ENCODE data around the gene YPEL4. TPM values are rescaled to one million over a fixed set of nuclear protein-coding genes. Genes with fewer than 3 reads are reported as not detected.
A peak's percentile ranks its signal among the peaks of the same experiment; 100 is the strongest.

The YPEL4 gene
- total RNA-seq, 1 experiment from 2014 or later: 0.04 TPM

DNA sequence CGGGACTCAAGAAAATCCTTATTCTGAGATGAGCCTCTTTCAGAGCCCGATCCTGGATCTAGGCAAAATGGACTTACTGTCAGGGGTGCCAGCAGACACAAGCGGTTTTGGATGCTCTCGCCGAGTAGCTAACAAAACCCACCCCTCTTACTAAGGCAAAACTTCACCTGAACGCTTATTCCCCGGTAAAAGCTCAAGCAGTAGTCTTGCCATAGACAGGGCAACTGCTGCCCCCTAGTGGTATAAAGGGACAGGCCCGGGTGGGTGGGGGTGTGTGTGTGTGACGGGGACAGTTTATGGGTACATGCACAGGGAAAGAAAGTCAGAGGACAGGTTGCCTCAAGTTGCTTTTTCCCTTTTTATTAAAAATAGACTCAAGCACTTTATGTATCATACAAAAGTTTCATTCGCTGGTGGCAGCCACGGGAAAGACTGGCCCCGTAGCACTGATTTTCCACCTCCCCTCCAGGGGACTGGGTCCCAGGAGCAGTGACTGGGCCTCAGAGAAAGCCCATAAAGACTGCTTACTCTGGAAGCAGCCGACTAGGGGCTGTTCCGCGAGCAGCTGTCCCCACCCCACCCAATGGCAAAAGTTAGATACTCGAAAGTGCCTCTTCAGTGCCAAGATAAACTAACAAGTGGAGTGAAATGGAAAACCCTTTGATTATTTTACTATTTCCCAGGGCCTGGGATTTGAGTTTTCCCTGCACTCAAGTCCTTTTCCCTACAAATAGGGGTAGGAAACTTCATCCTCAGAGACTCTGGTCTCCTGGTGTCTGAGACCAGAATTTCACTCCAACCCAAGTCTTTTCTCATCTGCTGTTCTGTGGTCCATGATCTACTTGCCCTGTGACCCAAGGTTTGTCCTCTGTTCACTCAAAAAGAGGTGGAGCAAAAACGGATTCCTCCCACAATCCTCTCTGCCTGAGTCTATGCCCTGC is 4.7 kb downstream of the YPEL4 start:
- H3K36me3 ChIP-seq: peaks cover 15% of the 10 kb centered on the region
- no peaks in the 10 kb centered on the region for H3K27me3 ChIP-seq
- peaks cover 39% of the 10 kb centered on the region for H3K4me1 ChIP-seq
- no peak overlapping the region for H3K27ac ChIP-seq
- no peak overlapping the region for H3K4me3 ChIP-seq
- peak; percentile 81 to 86 for DNase-seq
- no peaks in the 10 kb centered on the region for H3K9me3 ChIP-seq (replicated peaks)

DNA sequence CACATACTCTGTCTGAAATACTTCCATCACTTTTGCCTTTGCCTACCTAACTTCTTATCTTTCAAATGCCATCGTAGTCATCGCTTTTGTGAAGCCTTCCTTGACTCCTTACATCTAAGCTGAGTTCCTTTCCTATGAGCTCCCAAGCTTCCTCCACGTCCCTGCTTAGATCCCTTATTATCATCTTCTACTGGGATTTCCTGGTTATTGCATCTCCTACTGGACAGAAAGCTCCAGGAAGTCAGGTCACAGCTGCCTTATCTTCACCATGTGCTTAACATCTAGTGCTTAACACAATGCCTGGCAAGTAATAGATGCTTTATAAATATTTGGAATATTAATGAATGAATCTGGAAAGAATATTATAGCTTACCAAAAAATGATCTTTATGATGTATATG is 5.9 kb downstream of the YPEL4 start:
- Histone ChIP-seq H3K4me3 (no peak overlapping the region), H3K4me1 (peaks cover 33% of the 10 kb centered on the region), H3K27me3 (no peaks in the 10 kb centered on the region), H3K9me3 (replicated peaks) (no peaks in the 10 kb centered on the region), H3K36me3 (peaks cover 15% of the 10 kb centered on the region), H3K27ac (no peak overlapping the region)
- no peak for DNase-seq

DNA sequence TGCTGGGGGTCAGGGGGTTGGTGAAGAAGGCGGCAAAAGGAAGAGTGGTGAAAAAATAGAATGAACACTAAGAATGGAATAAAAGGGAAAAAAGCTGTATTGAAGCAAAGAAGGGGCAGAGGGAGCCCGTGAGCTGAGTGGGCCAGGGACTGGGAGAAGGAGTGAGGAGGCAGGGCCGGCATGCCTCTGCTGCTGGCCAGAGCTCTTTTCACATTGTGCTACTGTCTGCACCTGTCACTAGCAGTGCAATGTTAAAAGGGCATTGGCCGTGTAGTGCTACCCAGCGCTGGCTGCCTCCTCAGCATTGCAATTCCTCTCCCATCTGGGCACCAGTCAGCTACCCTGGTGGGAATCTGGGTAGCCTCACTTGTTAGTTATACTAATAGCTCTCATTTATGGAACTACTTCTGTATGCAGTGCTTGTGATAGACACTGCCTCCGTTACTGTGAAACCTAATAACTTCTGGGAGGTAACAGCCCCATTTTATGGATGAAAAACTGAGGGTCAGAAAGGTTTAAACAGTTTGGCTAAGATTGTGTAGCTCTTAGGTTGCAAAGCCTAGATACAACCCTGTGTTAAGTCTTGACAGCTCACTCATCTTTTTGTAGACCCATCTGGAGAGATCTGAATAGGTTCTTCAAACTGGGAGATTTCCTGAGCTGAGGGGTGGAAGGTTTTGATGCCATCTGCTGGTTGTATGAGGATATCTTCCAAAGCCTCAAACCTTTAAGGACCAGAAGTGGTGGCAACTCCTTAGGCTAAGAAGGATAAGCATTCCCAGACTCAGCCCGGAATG is 8.5 kb downstream of the YPEL4 start:
- DNase-seq: peak in 1 of 2 experiments; percentile 64
- Histone ChIP-seq H3K4me3 (no peak overlapping the region), H3K27ac (no peak overlapping the region), H3K36me3 (peaks cover 21% of the 10 kb centered on the region), H3K9me3 (replicated peaks) (no peaks in the 10 kb centered on the region), H3K27me3 (no peaks in the 10 kb centered on the region), H3K4me1 (peaks cover 20% of the 10 kb centered on the region)

DNA sequence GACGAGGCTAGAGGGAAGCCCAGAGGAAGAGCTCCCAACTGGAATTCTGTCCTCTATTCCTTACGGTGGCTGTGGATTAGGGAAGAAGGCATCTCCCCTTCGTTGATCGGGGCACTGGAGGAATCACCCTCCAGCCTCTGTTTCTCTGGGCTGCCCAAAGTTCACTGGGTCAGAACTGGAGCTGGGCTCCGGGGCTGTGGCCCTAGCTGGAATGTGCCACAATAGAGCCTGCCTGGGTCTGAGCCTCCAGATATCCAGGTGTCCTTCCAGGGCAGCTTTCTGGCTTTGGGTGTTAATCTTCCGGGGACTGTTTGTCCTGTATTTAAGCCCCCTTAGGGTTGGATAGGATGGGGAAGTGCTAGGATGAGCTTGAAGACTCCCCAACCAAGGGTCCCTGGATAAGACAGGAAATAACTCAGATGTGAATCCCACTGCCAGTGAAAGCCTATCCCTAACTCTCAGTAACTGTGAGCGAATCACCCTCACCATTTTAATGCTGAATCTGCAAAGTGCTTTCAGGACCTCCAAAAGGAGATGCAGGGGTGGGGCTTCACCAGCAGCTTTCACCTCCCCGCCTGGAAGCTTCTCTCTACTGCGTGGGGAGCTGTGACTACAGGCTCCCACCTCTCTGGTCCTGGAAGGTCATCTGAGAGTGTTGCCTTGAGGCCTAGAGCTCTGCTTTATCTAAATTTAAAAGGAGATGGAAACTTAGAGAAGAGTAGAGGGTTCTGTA is 9.5 kb downstream of the YPEL4 start:
- Histone ChIP-seq H3K36me3 (peaks cover 21% of the 10 kb centered on the region), H3K9me3 (replicated peaks) (no peaks in the 10 kb centered on the region), H3K4me1 (peaks cover 20% of the 10 kb centered on the region), H3K27me3 (no peaks in the 10 kb centered on the region), H3K27ac (no peak overlapping the region), H3K4me3 (no peak overlapping the region)
- no peak for DNase-seq

DNA sequence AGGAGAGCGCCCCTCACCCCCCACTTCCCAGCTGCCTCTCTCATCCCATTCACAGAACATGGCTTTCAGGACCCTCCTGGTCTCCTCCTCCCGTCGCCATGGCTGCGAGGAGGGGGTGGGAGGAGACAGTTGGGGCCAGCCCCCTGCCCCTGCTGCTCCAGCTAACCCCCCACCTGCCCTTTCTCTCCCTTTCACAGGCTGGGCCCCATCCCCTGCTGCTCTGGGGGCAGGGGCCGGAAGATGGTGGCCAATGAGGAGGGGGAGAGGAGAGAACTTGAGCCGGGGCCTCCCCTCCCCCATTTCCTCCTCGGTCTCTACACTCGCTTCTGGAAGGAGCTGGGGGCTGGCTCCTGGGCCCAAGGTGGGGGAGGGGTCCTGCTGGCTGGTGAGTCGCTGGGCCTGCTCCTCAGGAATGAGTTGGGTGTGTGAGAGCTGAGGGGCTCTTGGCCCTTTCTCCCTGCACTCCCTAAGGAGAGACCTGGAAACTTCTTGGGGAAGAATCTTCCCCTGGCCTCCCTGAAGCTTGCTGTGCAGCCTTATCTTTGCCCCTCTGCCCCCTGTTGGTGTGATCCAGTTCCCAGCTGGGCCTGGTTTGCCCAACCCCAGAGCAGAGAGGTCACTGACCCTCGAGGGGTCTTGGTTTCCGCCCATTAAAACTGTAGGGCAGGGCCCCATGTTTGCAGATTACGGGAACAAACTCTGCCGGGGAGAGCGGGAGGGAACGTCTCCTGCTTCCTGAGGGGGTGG is 10.2 kb downstream of the YPEL4 start:
- Histone ChIP-seq H3K27me3 (no peaks in the 10 kb centered on the region), H3K4me1 (peaks cover 15% of the 10 kb centered on the region), H3K36me3 (peaks cover 21% of the 10 kb centered on the region), H3K9me3 (replicated peaks) (no peaks in the 10 kb centered on the region), H3K4me3 (peak overlapping the region; percentile 99), H3K27ac (peak overlapping the region; percentile 100)
- DNase-seq: peak; percentile 64 to 76

DNA sequence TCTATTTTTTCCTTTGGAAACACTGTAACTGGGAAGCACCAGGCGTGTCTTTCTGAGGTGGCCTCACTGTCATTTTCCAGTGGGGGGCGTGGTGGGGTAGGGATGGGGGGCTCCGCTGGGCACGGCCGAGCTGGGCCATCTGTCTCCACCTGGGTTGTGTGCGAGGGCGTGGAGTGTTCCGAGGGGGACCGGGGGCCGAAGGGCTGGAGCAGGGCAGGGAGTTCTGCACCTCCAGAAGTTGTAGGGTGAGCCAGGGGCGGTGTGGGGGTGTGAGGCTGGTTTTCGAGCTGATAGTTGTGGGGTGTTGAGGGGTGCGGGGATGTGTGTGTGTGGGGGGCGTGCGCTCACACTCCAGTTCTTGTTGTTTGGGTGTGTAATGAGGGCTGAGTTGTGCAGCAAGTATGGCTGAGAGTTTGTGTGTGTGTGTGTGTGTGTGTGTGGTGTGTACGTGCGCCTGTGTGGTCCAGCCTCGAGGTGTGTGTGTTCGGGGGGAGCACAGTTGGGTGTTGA is 10.8 kb downstream of the YPEL4 start:
- peaks cover 21% of the 10 kb centered on the region for H3K36me3 ChIP-seq
- H3K9me3 ChIP-seq (replicated peaks): no peaks in the 10 kb centered on the region
- peaks cover 15% of the 10 kb centered on the region for H3K4me1 ChIP-seq
- no peaks in the 10 kb centered on the region for H3K27me3 ChIP-seq
- H3K27ac ChIP-seq: peak overlapping the region; percentile 100
- DNase-seq: peak in 1 of 2 experiments; percentile 29
- peak overlapping the region; percentile 99 for H3K4me3 ChIP-seq

DNA sequence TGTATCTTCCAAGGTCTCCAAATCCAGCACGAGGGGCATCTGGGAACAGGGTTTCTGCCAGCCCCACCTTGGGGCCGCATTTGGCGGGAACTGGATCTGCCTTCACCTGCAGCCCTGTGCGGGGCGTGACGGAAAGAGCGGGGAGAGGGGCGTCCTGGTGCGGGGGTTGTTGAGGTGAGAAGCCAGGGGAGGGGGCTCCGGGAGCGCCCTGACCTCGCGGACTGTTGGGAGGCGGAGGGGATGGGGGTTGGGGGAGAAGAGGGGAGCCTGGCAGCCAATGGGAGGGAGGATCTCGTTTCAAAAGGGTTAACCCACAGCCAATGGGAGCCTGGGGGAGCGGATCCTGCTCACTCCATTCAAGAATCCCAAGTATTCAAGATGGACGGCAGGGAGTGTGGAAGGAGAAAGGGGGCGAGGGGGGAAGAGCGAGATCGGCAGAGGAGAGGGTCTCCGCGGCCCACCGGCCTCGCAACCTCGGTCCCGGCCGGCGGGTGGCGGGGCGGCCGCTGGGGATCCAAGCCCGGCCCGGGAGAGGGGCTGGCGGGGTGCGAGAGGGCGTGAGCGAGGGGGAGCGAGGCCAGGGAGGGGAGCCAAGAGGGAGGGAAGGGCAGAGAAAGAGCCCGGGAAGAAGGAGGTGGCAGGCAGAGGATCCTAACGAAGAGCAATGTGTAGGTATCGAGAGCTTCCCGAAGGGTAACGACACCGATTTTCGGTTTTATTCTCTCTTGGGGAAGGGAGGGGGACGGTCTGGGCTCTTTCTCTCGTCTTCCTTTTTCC is 11.5 kb downstream of the YPEL4 start:
- DNase-seq: peak; percentile 95 to 97
- Histone ChIP-seq H3K9me3 (replicated peaks) (no peaks in the 10 kb centered on the region), H3K27ac (peak overlapping the region; percentile 100), H3K4me3 (peak overlapping the region; percentile 99), H3K36me3 (peaks cover 21% of the 10 kb centered on the region), H3K4me1 (peaks cover 15% of the 10 kb centered on the region), H3K27me3 (no peaks in the 10 kb centered on the region)

DNA sequence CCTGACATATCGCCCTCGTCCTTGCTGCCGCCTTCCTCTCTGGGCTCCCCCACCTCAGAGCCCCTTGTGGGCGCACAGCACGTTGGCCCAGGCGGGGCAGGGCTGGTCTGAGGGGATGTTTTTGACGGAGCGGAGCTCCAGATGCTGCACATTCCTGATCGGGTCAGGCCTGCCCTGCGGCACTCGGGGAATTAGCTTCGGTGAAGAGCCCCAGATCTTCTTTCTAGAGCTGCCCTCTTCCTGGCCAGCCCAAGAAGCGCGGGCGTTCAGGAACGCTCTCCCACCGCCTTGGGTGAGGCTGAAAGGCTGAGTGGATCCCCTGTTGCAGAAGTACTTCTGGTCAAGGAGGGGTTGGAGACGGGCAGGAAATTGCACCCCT is 12.1 kb downstream of the YPEL4 start:
- peak overlapping the region; percentile 100 for H3K27ac ChIP-seq
- DNase-seq: peak; percentile 95

DNA sequence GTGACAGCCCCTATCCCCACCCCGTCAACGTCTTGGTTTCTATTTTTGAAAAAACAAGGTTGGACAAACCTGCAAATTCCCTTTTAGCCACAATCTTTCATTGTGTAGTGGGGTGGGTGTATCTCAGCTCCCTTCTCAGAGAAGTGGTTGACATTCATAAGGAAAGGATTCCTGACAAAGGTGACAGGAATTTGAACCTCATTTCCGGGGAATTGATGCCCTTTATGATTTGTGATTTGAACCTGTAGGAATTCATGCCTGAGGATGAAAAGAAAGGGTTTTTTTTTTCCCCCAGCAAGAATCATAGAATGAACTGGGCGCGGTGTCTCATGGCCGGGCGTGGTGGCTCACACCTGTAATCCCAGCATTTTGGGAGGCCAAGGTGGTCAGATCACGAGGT is 14.5 kb downstream of the YPEL4 start:
- Histone ChIP-seq H3K4me3 (no peak overlapping the region), H3K27me3 (no peaks in the 10 kb centered on the region), H3K27ac (no peak overlapping the region), H3K36me3 (peaks cover 5% of the 10 kb centered on the region), H3K9me3 (replicated peaks) (no peaks in the 10 kb centered on the region), H3K4me1 (peaks cover 21% of the 10 kb centered on the region)
- no peak for DNase-seq

More for the DNA sequence above, 12.1 kb downstream of the YPEL4 start:
- H3K36me3 ChIP-seq: peaks cover 21% of the 10 kb centered on the region
- H3K27me3 ChIP-seq: no peaks in the 10 kb centered on the region
- no peaks in the 10 kb centered on the region for H3K9me3 ChIP-seq (replicated peaks)
- H3K4me3 ChIP-seq: peak overlapping the region; percentile 99
- H3K4me1 ChIP-seq: peaks cover 15% of the 10 kb centered on the region

DNA sequence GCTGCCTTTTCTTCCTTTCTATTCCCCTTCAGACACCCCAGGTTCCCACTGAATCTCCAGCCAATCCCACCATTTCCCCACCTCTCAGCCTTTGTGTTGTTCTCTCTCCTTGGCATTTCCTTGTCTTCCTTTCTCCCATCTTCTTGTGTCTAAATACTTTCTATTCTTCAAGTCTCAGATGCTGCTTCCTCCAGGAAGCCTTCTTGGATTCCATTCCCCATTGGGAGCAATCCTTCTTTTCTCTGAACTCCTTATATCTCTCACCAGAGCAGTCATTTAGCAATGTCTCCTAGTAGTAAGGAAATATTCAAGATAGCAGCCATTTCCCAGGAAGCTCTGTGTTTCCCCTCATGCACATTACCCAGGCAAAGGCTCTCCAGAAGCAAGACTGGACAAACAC is 15.4 kb downstream of the YPEL4 start:
- Histone ChIP-seq H3K9me3 (replicated peaks) (no peaks in the 10 kb centered on the region), H3K27me3 (no peaks in the 10 kb centered on the region), H3K4me3 (no peak overlapping the region), H3K36me3 (peaks cover 5% of the 10 kb centered on the region), H3K4me1 (peaks cover 23% of the 10 kb centered on the region), H3K27ac (no peak overlapping the region)
- no peak for DNase-seq

DNA sequence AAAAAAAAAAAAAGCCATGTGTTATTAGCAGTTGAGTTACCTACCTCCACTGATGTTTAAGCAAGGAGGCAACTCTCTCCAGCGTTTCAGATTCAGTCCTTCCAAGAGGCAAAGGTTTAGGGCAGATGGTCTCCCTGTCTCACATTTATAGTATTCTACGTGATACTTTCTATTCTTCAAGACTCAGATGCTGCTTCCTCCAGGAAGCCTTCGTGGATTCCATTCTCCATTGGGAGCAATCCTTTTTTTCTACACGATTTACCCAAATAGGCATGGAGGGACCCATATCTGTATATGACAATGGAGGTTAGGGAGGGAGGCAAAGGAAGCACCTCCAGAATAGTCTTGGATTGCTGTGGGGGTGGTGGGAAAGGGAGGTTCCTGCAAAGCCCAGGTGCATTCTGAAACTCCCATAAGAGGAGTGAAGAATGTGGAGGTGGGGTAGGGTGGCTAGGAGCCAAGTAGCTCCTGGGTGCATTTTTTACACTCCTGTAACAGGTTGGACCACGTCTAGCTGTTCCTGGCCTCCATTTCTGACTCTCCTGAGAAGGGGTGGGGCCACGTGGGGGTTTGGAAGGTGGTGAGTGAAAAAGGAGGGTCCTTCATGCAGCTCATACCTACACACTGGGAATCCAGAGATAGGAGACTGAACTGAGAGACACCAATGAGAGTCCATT is 16.2 kb downstream of the YPEL4 start:
- DNase-seq: no peak
- Histone ChIP-seq H3K4me1 (peaks cover 30% of the 10 kb centered on the region), H3K9me3 (replicated peaks) (no peaks in the 10 kb centered on the region), H3K27me3 (no peaks in the 10 kb centered on the region), H3K36me3 (peaks cover 3% of the 10 kb centered on the region), H3K4me3 (no peak overlapping the region), H3K27ac (no peak overlapping the region)

DNA sequence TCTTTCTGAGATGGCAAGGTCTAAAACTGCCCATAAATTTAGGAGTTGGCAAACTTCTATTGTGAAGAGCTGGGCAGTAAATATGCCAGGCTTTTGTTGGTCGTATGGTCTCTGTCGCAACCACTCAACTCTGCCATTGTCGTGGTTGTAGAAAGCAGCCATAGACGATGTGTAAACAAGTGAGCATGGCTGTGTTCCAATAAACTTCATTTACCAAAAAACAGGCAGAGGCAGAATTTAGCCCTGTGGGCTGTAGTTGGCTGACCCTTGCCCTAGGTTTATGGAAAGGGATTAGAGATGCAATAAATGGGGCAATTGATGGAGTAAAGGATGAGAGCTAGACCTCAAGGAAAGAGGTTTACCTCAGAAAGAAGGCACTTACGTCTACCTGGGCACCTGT is 17.6 kb downstream of the YPEL4 start:
- peaks cover 28% of the 10 kb centered on the region for H3K4me1 ChIP-seq
- no peak overlapping the region for H3K4me3 ChIP-seq
- no peak for DNase-seq
- no peaks in the 10 kb centered on the region for H3K36me3 ChIP-seq
- no peaks in the 10 kb centered on the region for H3K27me3 ChIP-seq
- H3K27ac ChIP-seq: no peak overlapping the region
- H3K9me3 ChIP-seq (replicated peaks): no peaks in the 10 kb centered on the region

DNA sequence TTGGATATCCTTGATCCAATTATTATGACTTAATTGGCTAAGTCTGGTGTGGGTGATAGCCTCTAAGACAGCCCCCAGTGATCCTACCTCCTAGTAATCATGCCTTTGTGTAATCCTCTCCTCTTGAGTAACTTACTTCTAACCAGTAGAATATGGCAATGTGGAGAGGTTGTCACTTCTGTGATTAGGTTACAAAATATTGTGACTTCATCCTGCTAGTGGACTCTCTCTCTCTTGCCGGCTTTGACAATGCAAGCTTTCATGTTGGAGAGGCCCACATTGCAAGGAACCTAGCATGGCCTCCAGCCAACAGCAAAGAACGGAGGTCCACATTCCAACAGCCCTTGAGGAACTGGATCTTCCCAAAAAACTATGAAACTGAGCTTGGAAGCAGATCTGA is 19.5 kb downstream of the YPEL4 start:
- Histone ChIP-seq H3K9me3 (replicated peaks) (no peaks in the 10 kb centered on the region), H3K27me3 (no peaks in the 10 kb centered on the region), H3K27ac (no peak overlapping the region), H3K36me3 (no peaks in the 10 kb centered on the region), H3K4me1 (peaks cover 24% of the 10 kb centered on the region), H3K4me3 (no peak overlapping the region)
- DNase-seq: no peak
